Adrenal gland (tissue), 5 donors: ENCODE data around the gene MAP7D2.

ENCODE experiments used
- CTCF ChIP-seq, 6 experiments: fragments of 450-650 bp in 4 of 6; fragments of 200-600 bp in 2 of 6; sonication (generic) in 1 of 6; IDR thresholded peaks; 1 replicate in 5 of 6; 2 replicates in 1 of 6; pipeline versions ENCODE4 v1.5.1 to v1.8.0; 2016 to 2021; ENCODE audit warnings: antibody characterized with exemption in 6 of 6, mild to moderate bottlenecking in 2 of 6, moderate library complexity in 1 of 6
- POLR2A ChIP-seq, 2 donors: fragments of 450-650 bp; IDR thresholded peaks; one replicate each; pipeline ENCODE4 v1.6.1; 2017; ENCODE audit warnings: antibody characterized with exemption in 2 of 2, mild to moderate bottlenecking in 2 of 2, moderate library complexity in 1 of 2
- donor health status: DM: no; HTN: no; CAD: no.

- no peak for TF ChIP-seq CTCF (IDR thresholded peaks at IDR 0.05)
- no peak for TF ChIP-seq POLR2A (IDR thresholded peaks at IDR 0.05)
Observed at GRCh38 chrX:20151689-20152088, 35.0 kb upstream of the MAP7D2 start.
